Measurements from ENCODE around the gene SNAP47.

SNAP47 gene, protein sequence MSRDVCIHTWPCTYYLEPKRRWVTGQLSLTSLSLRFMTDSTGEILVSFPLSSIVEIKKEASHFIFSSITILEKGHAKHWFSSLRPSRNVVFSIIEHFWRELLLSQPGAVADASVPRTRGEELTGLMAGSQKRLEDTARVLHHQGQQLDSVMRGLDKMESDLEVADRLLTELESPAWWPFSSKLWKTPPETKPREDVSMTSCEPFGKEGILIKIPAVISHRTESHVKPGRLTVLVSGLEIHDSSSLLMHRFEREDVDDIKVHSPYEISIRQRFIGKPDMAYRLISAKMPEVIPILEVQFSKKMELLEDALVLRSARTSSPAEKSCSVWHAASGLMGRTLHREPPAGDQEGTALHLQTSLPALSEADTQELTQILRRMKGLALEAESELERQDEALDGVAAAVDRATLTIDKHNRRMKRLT

DNA sequence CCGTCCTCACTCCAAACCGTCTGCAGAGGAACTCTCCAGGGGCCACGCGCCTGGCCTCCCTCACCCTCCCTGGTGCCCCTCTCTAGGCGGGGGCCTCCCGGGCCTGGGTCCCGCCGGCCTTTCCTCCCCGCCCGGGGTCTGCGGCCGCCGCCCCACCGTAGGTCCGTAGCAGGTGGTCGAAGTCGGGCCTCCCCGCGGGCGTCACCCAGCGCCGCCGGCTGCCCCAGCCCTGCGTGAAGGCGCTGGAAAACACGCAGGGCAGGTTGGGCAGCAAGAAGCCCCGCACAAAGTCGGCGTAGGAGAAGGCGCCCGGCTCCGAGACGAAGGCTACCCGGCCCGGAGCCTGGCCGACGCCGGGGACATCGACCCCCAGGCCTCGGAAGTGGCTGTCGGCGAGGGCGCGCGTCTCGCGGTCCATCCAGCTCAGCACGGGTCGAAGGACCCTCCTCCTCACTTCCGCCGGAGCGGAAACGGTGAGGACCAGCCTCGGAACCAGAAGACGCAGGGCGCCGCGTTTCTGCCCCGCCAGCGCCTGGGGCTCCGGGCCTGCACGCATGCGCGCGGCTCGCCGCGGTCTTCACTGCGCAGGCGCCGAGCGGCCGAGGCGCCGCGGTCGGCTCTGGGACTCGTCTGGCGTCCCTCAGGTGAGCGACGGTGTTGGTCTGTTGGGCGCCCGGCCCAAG lies at the start of gene SNAP47, which contains the start of gene JMJD4:
Gene SNAP47, plus strand, starts transcription at position 580 of the 683 bp plus-strand sequence. CDS start 12,302 bp downstream, outside the sequence.
Gene JMJD4, minus strand, starts transcription at position 447 of the 683 bp plus-strand sequence. Its CDS starts 29 bp downstream, at position 418.
- TF ChIP-seq CSDC2 (CRISPR knock-in tag; IDR thresholded peaks at IDR 0.05) = no peak
- no peak for TF ChIP-seq SNAI2 (CRISPR knock-in tag; IDR thresholded peaks at IDR 0.05)
- TF ChIP-seq, protein P1, sequence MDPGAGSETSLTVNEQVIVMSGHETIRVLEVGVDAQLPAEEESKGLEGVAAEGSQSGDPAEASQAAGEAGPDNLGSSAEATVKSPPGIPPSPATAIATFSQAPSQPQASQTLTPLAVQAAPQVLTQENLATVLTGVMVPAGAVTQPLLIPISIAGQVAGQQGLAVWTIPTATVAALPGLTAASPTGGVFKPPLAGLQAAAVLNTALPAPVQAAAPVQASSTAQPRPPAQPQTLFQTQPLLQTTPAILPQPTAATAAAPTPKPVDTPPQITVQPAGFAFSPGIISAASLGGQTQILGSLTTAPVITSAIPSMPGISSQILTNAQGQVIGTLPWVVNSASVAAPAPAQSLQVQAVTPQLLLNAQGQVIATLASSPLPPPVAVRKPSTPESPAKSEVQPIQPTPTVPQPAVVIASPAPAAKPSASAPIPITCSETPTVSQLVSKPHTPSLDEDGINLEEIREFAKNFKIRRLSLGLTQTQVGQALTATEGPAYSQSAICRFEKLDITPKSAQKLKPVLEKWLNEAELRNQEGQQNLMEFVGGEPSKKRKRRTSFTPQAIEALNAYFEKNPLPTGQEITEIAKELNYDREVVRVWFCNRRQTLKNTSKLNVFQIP (CRISPR knock-in tag; IDR thresholded peaks at IDR 0.05; ENCODE audit: borderline replicate concordance, low read depth) = peak; percentile 81; the same call in 1 of the 2 replicates
- ATAC-seq = peak; percentile 94

DNA sequence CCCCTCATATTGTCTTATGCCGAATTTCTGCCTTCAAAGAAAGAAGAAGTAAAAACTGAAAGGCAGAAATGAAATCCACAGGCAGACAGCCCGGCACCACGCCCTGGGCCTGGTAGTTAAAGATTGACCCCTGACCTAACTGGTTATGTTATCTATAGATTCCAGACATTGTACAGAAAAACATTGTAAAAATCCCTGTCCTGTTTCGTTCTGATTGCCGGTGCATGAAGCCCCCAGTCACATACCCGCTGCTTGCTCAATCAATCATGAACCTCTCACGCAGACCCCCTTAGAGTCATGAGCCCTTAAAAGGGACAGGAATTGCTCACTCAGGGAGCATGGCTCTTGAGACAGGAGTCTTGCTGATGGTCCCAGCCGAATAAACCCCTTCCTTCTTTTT lies 49.4 kb upstream of the SNAP47 start:
- no peak for TF ChIP-seq GLIS3 (CRISPR knock-in tag; IDR thresholded peaks at IDR 0.05)
- no peak for TF ChIP-seq OSR1 (CRISPR knock-in tag; IDR thresholded peaks at IDR 0.05)
- TF ChIP-seq ZNF8 (CRISPR knock-in tag; IDR thresholded peaks at IDR 0.05) = no peak
- TF ChIP-seq, protein P1 (CRISPR knock-in tag; IDR thresholded peaks at IDR 0.05; ENCODE audit: borderline replicate concordance, low read depth) = no peak
- TF ChIP-seq, protein P2, sequence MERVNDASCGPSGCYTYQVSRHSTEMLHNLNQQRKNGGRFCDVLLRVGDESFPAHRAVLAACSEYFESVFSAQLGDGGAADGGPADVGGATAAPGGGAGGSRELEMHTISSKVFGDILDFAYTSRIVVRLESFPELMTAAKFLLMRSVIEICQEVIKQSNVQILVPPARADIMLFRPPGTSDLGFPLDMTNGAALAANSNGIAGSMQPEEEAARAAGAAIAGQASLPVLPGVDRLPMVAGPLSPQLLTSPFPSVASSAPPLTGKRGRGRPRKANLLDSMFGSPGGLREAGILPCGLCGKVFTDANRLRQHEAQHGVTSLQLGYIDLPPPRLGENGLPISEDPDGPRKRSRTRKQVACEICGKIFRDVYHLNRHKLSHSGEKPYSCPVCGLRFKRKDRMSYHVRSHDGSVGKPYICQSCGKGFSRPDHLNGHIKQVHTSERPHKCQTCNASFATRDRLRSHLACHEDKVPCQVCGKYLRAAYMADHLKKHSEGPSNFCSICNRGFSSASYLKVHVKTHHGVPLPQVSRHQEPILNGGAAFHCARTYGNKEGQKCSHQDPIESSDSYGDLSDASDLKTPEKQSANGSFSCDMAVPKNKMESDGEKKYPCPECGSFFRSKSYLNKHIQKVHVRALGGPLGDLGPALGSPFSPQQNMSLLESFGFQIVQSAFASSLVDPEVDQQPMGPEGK (CRISPR knock-in tag; IDR thresholded peaks at IDR 0.05; ENCODE audit: borderline replicate concordance) = no peak
- no peak for TF ChIP-seq TOX (CRISPR knock-in tag; IDR thresholded peaks at IDR 0.05; ENCODE audit: borderline replicate concordance)
- TF ChIP-seq ZFP30 (CRISPR knock-in tag; IDR thresholded peaks at IDR 0.05) = no peak
- TF ChIP-seq PPARA (CRISPR knock-in tag; IDR thresholded peaks at IDR 0.05; ENCODE audit: borderline replicate concordance) = no peak
- TF ChIP-seq ISL1 (CRISPR knock-in tag; IDR thresholded peaks at IDR 0.05) = no peak
- no peak for TF ChIP-seq ARNTL (CRISPR knock-in tag; IDR thresholded peaks at IDR 0.05; ENCODE audit: borderline replicate concordance, low read depth)
- no peak for TF ChIP-seq ZFP3 (CRISPR knock-in tag; IDR thresholded peaks at IDR 0.05)
- no peak for TF ChIP-seq SNAI2 (CRISPR knock-in tag; IDR thresholded peaks at IDR 0.05)
- TF ChIP-seq, protein P3, sequence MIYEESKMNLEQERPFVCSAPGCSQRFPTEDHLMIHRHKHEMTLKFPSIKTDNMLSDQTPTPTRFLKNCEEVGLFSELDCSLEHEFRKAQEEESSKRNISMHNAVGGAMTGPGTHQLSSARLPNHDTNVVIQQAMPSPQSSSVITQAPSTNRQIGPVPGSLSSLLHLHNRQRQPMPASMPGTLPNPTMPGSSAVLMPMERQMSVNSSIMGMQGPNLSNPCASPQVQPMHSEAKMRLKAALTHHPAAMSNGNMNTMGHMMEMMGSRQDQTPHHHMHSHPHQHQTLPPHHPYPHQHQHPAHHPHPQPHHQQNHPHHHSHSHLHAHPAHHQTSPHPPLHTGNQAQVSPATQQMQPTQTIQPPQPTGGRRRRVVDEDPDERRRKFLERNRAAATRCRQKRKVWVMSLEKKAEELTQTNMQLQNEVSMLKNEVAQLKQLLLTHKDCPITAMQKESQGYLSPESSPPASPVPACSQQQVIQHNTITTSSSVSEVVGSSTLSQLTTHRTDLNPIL (CRISPR knock-in tag; IDR thresholded peaks at IDR 0.05; ENCODE audit: low read depth) = no peak
- no peak for TF ChIP-seq ZC3H10 (CRISPR knock-in tag; IDR thresholded peaks at IDR 0.05)
- TF ChIP-seq RARB (CRISPR knock-in tag; IDR thresholded peaks at IDR 0.05) = no peak
- TF ChIP-seq ZNF565 (CRISPR knock-in tag; conservative IDR thresholded peaks at IDR 0.05; ENCODE audit: low read depth) = no peak
- TF ChIP-seq TCF4 (CRISPR knock-in tag; IDR thresholded peaks at IDR 0.05; ENCODE audit: borderline replicate concordance) = no peak
- TF ChIP-seq, protein P4, sequence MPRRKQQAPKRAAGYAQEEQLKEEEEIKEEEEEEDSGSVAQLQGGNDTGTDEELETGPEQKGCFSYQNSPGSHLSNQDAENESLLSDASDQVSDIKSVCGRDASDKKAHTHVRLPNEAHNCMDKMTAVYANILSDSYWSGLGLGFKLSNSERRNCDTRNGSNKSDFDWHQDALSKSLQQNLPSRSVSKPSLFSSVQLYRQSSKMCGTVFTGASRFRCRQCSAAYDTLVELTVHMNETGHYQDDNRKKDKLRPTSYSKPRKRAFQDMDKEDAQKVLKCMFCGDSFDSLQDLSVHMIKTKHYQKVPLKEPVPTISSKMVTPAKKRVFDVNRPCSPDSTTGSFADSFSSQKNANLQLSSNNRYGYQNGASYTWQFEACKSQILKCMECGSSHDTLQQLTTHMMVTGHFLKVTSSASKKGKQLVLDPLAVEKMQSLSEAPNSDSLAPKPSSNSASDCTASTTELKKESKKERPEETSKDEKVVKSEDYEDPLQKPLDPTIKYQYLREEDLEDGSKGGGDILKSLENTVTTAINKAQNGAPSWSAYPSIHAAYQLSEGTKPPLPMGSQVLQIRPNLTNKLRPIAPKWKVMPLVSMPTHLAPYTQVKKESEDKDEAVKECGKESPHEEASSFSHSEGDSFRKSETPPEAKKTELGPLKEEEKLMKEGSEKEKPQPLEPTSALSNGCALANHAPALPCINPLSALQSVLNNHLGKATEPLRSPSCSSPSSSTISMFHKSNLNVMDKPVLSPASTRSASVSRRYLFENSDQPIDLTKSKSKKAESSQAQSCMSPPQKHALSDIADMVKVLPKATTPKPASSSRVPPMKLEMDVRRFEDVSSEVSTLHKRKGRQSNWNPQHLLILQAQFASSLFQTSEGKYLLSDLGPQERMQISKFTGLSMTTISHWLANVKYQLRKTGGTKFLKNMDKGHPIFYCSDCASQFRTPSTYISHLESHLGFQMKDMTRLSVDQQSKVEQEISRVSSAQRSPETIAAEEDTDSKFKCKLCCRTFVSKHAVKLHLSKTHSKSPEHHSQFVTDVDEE (CRISPR knock-in tag; IDR thresholded peaks at IDR 0.05) = no peak
- no peak for TF ChIP-seq BACH2 (CRISPR knock-in tag; IDR thresholded peaks at IDR 0.05; ENCODE audit: borderline replicate concordance)
- no peak for ATAC-seq

All from SK-N-SH treated with all-trans-retinoic acid at 6 μM for 48 hours (cell line).